ENCODE measurements around the gene IQSEC1.

- TF ChIP-seq EZH2 (IDR thresholded peaks at IDR 0.05; ENCODE audit: borderline replicate concordance) (no peak), CTCF (IDR thresholded peaks at IDR 0.05; ENCODE audit: poor library complexity) (no peak), EZH2phosphoT487 (IDR thresholded peaks at IDR 0.05; ENCODE audit: low read depth, severe bottlenecking, unreplicated experiment) (no peak)
Measured at GRCh38 chr3:12960497-12960896, 112.7 kb downstream of the IQSEC1 start.

Data from hepatocyte (in vitro differentiated cells).